ENCODE results near the gene LPAR4. TPM values are rescaled to one million over a fixed set of nuclear protein-coding genes. Genes with fewer than 3 reads are reported as not detected.

The LPAR4 gene
- polyA plus RNA-seq, 1 donor from 2014 or later = 2.8 TPM

DNA sequence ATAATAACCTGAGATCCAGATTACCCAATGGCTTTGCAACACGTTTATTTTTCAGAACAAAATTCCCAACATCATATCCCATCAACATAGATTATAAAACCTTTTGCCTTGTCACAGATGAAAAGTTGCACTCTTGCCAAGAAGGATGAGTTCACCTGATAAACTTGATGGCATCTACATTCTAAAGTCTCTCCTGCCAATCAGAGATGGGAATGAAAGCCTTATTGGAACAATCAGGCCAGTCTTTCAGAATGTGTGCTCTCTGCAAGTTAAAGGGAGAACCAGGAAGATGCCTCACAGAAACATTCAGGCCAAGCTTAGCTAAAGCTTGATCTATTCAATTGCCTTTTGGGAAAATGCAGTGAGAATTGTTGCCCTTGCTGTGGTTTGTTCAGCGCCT lies 1.3 kb downstream of the LPAR4 start:
- Histone ChIP-seq H3K27me3 (ENCODE audit: insufficient read depth, low read depth, low read length) (no peaks in the 10 kb centered on the region), H3K27ac (ENCODE audit: low read length) (peak overlapping the region; percentile 24)

GRCh38 chrX:78753571-78753970 lies 6.1 kb downstream of the LPAR4 start:
- Histone ChIP-seq H3K9ac (ENCODE audit: low read length) (no peak overlapping the region), H3K4me3 (ENCODE audit: low read length) (no peak overlapping the region), H3F3A (ENCODE audit: insufficient read depth, low read length, poor library complexity, severe bottlenecking) (no peaks in the 10 kb centered on the region), H4K20me1 (ENCODE audit: insufficient read depth) (no peaks in the 10 kb centered on the region), H3K27ac (ENCODE audit: low read length) (no peak overlapping the region), H3K9me2 (ENCODE audit: insufficient read depth, low read length) (no peaks in the 10 kb centered on the region), H3K27me3 (ENCODE audit: insufficient read depth, low read depth, low read length) (no peaks in the 10 kb centered on the region), H2AFZ (ENCODE audit: low read depth, low read length) (no peak overlapping the region), H3K36me3 (ENCODE audit: insufficient read depth, low read length) (no peaks in the 10 kb centered on the region), H3K4me2 (ENCODE audit: low read length) (no peak overlapping the region), H3K9me3 (ENCODE audit: low read length) (no peaks in the 10 kb centered on the region), H3K79me2 (replicated peaks; ENCODE audit: insufficient read depth, low read length) (peaks cover 23% of the 10 kb centered on the region)
- TF ChIP-seq EP300 (conservative IDR thresholded peaks at IDR 0.05; ENCODE audit: poor library complexity, severe bottlenecking) = no peak
- TF ChIP-seq MXI1 (conservative IDR thresholded peaks at IDR 0.05; ENCODE audit: poor library complexity, severe bottlenecking) = no peak
- no peak for TF ChIP-seq REST (IDR thresholded peaks at IDR 0.05; ENCODE audit: borderline replicate concordance)
- no peak for TF ChIP-seq TAF1 (IDR thresholded peaks at IDR 0.05; ENCODE audit: low read depth)
- no peak for TF ChIP-seq EZH2 (IDR thresholded peaks at IDR 0.05; ENCODE audit: borderline replicate concordance, insufficient read depth, low read length, poor library complexity, severe bottlenecking)
- no peak for TF ChIP-seq RAD21 (conservative IDR thresholded peaks at IDR 0.05)

More for the DNA sequence above, 1.3 kb downstream of the LPAR4 start:
- peaks cover 23% of the 10 kb centered on the region for H3K79me2 ChIP-seq (replicated peaks; ENCODE audit: insufficient read depth, low read length)
- H3K9me3 ChIP-seq (ENCODE audit: low read length) = no peaks in the 10 kb centered on the region
- H3K36me3 ChIP-seq (ENCODE audit: insufficient read depth, low read length) = no peaks in the 10 kb centered on the region
- no peaks in the 10 kb centered on the region for H3F3A ChIP-seq (ENCODE audit: insufficient read depth, low read length, poor library complexity, severe bottlenecking)
- H3K9me2 ChIP-seq (ENCODE audit: insufficient read depth, low read length) = no peaks in the 10 kb centered on the region
- no peak overlapping the region for H3K9ac ChIP-seq (ENCODE audit: low read length)
- no peak overlapping the region for H3K4me2 ChIP-seq (ENCODE audit: low read length)
- no peak overlapping the region for H2AFZ ChIP-seq (ENCODE audit: low read depth, low read length)
- TF ChIP-seq CTCF (IDR thresholded peaks at IDR 0.05; ENCODE audit: poor library complexity, severe bottlenecking) (no peak), TAF1 (IDR thresholded peaks at IDR 0.05; ENCODE audit: low read depth) (no peak), SMC3 (conservative IDR thresholded peaks at IDR 0.05; ENCODE audit: poor library complexity) (no peak), EZH2 (IDR thresholded peaks at IDR 0.05; ENCODE audit: borderline replicate concordance, insufficient read depth, low read length, poor library complexity, severe bottlenecking) (no peak), POLR2AphosphoS5 (IDR thresholded peaks at IDR 0.05) (no peak), EP300 (conservative IDR thresholded peaks at IDR 0.05; ENCODE audit: poor library complexity, severe bottlenecking) (no peak), RAD21 (conservative IDR thresholded peaks at IDR 0.05) (no peak), MXI1 (conservative IDR thresholded peaks at IDR 0.05; ENCODE audit: poor library complexity, severe bottlenecking) (no peak), REST (IDR thresholded peaks at IDR 0.05; ENCODE audit: borderline replicate concordance) (no peak)
- H3K4me3 ChIP-seq (ENCODE audit: low read length) = peak overlapping the region; percentile 61
- no peaks in the 10 kb centered on the region for H4K20me1 ChIP-seq (ENCODE audit: insufficient read depth)

Data from neural cell (in vitro differentiated cells).